RCC 7860 (cell line): ENCODE data around the gene DYNLT1.
"Not testable (repeated sequence)": the region's sequence is repeated elsewhere in the genome, so short reads cannot be mapped to it uniquely, and the experiment has no call there.

ENCODE experiments used
- DNase-seq: peaks from one replicate; pipeline ENCODE4 v3.0.0-alpha.2; 2015; ENCODE audit warnings: low spot score
- FAIRE-seq: peaks from 2 replicates; lab custom pipeline; 2012; peaks lifted over from hg19 to GRCh38; lab: Jason Lieb, UNC

Gene DYNLT1

GRCh38 chr6:158626360-158627167 is 18.0 kb downstream of the DYNLT1 start:
- DNase-seq, result no peak
- no peak for FAIRE-seq

DNA sequence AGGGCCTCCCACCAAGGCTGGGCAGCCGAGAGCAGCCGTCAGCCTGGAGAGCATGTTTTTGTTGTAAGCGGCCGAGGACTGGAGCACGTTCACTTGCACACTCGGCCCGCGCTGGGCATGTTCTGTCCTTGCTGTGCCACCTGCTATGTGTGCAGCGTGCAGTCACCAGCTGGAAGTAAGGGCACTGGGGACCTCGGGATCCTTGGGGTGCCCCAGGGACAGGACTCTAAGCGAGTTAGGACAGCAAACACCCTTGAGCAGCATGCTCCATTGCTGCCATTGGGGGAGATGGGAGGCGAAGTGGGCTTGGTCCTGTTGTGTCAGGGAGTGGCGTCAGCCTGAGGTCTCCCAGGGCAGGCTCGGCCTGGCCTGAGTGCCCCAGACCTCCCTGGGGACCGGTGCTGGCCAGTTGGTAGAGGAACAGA is 18.6 kb downstream of the DYNLT1 start:
- DNase-seq (no peak), FAIRE-seq (no peak)

DNA sequence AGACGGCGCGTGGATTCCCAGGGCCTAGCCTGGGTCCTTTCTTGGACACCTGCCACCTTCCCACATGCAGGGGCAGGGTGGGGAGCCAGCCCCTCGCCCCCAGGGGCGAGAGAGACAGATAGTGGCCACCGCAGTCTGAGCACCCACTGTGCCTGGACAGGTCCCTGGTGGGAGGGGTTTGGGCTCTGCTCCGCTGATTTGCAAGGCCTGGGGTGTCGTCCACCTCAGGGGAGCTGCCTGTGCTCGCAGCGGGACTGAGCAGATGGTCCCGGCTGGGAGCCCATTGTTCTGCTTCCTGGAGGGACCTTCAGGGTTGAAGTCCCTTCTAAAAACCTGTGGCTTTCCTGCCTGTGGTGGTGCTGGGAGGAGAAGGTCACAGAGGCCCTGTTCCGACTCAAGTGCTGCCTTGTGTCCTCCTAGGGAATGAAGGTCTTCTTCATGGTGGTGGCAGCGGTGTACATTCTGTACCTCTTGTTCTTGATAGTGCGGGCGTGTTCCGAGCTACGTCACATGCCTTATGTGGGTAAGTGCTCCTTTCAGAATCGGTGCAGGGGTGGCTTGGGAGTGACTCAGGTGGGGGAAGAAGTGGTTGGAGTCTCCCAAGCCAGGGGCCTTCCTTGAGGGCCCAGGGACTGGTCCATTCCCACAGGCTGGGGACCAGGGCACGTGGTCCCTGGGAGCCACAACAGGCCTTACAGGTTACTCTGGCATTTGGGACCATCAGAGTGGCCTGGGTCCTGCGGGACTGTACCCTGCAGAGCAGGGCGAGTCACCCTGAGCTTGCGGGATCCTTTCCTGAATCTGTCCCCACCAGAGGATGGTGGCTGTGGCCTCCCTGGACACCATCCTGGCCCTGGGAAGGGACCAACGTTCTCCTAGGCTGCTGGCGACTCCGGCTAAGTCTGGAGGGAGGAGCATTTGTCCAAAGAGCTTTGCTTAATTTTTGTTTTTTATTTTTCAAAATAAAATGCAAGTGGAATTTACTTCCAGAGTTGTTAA is 19.6 kb downstream of the DYNLT1 start:
- FAIRE-seq, result no peak
- no peak for DNase-seq

- FAIRE-seq (no peak), DNase-seq (no peak)
Observed at GRCh38 chr6:158622545-158623190, 21.9 kb downstream of the DYNLT1 start.

DNA sequence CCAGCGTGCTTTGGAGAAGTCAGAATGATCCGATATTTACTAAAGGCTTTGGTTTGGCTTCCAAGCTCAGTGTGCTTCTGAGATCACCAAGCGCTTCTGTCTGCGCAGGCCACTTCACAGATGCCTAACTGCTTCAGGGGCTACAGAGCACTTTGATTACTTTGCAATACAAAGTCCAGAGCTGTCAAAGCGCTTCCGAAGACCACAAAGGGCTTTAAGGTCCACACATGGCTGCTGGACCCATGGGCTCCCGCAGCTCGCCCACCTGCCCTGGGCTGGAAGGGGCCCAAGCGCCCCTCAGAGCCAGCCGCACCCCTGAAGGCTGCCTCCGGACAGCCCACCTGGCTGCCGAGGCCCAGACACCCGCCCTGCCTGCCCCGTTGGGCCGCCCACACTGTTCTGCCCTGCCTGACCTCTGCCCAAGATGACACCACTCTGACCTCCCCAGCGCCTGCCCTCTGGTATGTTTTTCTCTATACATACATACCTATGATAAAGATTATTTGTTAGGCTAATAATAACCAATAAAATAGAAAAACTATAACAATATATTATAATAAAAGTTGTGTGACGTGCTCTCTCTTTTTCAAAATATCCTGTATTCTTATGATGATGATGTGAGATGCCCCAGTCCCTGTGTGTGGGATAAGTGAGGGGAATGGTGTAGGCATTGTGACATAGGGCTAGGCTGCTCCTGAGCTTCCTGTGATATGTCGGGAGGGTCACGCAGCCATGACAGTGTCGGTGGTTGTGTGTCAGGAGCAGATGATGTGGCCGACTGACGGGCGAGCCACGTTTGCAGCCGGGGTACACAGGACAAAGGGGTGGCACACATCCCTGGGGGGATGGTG is 22.6 kb downstream of the DYNLT1 start:
- DNase-seq (no peak), FAIRE-seq (no peak)

DNA sequence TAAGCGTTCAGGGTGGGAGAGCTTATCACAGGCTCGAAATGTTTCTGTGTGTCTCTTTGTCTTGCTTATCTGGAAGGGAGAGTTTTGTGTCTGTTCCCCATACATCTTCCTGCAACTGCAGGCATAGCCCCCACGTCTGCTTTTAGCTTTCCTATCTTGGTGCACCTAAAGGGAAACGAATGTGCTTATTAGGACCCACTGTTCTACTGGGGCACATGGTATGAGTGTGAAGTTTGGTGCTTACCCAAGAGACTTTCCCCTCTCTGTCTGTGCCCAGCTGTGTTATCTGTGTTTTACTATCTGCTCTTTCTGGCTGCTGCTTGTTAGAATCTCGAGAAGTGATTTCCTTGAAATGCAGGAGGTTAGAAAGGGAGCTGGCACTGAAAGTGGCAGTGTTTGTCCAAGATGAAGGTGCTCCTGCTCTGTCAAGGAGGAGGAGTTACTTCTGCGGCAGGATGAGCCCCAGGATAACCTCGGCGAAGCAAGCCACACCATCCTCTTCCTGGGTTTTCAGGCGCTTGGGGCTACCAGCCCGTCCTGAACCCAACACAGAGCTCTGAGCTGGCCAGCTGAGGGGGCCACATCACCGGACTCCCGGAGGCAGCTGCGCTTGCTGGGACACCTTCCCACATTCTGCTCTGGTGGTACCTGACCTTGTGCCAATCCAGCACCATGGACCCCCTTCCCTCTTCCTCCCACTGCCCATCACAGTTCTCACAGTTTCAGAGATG is 23.4 kb downstream of the DYNLT1 start:
- no peak for FAIRE-seq
- no peak for DNase-seq

DNA sequence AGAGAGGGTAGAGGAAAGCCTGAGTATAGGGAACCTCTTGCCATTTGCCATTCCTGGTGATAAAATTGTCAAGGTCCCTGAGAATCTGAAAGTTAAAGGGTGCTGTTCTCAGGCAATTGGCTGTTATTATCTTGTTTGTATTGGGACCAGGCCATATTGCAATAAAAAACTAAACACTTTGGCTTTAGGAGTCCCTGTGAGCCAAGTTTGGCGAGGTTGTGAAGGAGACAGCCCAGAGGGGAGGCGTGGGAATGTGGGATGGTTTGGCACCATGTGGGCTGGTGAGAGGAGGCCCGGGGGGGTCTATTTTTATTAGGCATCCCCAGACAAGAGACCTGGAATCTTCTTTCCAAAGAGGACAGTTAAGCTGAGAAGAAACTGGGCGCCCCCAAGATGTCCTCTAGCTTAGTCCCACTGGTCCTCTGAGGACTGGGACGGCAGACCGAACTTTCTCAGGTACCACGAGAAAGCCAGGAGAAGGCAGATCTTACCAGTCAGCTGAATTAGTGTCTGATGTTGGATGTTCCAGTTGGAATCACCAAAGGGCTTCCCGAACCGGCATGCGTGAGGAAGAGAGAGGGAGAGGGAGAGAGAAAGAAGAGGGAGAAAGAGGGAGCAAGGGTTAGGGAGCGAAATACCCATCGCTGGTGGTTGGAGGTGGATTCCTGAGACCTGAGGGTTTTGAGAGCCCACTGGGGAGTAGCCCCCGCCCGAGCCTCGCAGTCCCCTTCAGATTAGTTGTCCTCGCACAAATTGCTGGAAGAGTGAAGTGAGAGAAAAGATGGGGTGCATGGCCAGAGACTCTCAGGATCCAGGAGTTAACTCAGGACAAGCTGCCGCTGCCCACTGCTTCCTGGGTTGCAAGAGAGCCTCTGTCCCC is 24.4 kb downstream of the DYNLT1 start:
- no peak for FAIRE-seq
- no peak for DNase-seq

- not testable (repeated sequence) for DNase-seq, FAIRE-seq
Observed at GRCh38 chr6:158618289-158618688, 26.3 kb downstream of the DYNLT1 start.

GRCh38 chr6:158614606-158615005 is 29.9 kb downstream of the DYNLT1 start:
- not testable (repeated sequence) for FAIRE-seq

DNA sequence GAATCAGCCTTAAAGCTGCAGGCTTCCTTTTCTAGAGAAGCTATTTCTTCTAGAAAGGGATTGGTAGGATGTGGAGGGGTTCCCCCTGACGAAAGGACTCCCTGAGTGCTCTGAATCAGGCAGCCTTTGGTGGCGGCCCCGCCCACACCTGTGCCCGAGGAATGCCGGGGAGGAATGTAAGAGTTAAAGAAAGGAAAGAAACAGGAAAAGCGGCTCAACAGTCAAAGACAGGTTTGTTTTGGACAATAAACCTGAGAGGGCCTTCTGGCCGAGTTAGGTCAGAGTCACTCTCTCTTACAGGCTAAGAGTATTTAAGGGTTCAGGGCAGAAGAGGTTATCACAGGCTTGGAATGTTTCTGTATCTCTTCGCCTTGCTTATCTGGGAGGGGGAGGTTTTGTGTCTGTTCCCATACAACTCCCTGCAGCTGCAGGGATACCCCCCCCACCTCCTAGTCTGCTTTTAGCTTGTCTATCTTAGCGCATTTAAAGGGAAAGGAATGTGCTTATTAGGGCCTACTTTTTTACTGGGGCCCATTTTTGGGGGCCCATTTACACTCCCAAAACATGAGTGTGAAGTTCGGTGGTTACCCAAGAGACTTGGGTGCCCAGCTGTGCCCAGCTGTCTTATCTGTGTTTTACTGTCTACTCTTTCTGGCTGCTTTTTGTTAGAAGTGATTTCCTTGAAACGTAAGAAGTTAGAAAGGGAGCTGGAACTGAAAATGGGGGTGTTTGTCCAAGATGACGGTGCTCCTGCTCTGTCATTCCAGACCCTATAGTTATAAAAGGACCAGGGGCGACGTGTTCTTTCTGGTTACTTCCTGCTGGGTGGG is 32.8 kb downstream of the DYNLT1 start:
- FAIRE-seq (no peak), DNase-seq (no peak)

More at GRCh38 chr6:158614606-158615005, 29.9 kb downstream of the DYNLT1 start:
- not testable (repeated sequence) for DNase-seq

- DNase-seq (no peak), FAIRE-seq (no peak)
Observed at GRCh38 chr6:158611039-158611438, 33.5 kb downstream of the DYNLT1 start.

- DNase-seq, result no peak
- FAIRE-seq, result no peak
Observed at GRCh38 chr6:158610319-158610968, 34.1 kb downstream of the DYNLT1 start.

DNA sequence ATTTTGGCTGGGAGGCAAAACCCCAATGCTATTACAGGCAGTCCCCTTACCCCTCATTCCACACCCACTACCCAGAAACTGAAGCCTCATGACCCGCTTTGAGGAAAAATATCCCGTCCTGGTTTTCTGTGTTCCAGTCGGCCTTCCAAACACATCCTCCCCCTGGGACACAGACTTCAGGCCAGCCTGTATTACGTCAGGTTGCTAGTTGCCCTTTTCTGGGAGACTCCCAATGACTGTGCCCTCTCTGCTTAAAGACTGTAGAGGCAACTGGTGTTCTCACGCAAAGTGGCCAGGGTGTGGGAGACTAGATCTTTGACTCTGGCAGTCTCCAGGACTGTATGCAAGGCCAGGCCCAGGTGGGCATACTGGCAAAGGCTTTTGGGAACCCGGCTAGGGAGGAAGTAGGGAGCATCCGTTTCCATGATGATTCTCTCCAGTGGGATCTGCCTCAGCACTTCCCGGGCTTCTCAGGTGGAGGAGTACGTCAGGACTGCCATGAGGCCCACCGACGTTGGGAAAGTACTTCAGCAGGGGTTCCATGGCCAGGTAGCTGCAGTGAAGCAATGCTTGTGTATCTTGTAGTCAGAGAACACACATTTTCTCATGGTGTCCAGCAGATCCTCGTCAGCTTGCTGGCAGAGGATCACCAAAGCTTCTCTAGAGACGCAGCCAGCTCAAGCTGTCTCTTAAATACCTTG is 34.9 kb downstream of the DYNLT1 start:
- FAIRE-seq, result no peak

GRCh38 chr6:158608221-158608620 is 36.3 kb downstream of the DYNLT1 start:
- DNase-seq, result no peak
- no peak for FAIRE-seq

More for the DNA sequence above, 34.9 kb downstream of the DYNLT1 start:
- DNase-seq, result no peak

GRCh38 chr6:158607411-158608170 is 37.0 kb downstream of the DYNLT1 start:
- no peak for DNase-seq
- FAIRE-seq, result no peak

- no peak for FAIRE-seq
- no peak for DNase-seq
Observed at GRCh38 chr6:158606935-158607334, 37.6 kb downstream of the DYNLT1 start.
